Measurements from ENCODE around the gene CCS. TPM values are rescaled to one million over a fixed set of nuclear protein-coding genes. Genes with fewer than 3 reads are reported as not detected.
"Not testable (repeated sequence)": the region's sequence is repeated elsewhere in the genome, so short reads cannot be mapped to it uniquely, and the experiment has no call there.

Gene CCS
- total RNA-seq, 1 experiment from 2014 or later: 47.2 TPM

DNA sequence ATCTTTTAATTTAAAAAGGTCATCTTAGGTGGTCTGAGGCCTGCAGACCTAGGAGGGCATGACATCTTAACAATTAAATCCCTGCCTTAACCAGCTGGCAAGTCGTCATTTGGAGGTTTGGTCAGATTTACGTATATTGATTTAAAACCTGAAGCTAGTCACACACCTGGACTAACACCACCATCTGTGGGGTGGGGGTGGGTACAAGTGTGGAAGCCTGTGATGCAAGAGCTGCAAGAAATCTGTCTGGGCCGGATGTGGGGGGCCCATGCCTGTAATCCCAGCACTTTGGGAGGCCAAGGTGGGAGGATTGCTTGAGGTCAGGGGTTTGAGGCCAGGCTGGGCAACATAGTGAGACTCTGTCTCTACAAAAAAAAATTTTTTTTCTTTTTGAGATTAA lies 11.7 kb upstream of the CCS start:
- Histone ChIP-seq H3K4me1 (replicated peaks; ENCODE audit: insufficient read depth) (no peaks in the 10 kb centered on the region), H3K9me3 (ENCODE audit: insufficient read depth, low read depth) (peaks cover 16% of the 10 kb centered on the region; the same call in 1 of the 2 replicates), H3K79me2 (ENCODE audit: low read depth) (no peaks in the 10 kb centered on the region), H3K36me3 (ENCODE audit: low read depth) (no peaks in the 10 kb centered on the region), H3K27me3 (ENCODE audit: insufficient read depth, low read depth) (peaks cover 45% of the 10 kb centered on the region), H3K4me3 (no peak overlapping the region), H3K27ac (no peak overlapping the region), H3F3A (ENCODE audit: insufficient read depth, low read depth) (peaks cover 5% of the 10 kb centered on the region), H4K20me1 (ENCODE audit: insufficient read depth) (no peaks in the 10 kb centered on the region), H3K9me2 (ENCODE audit: insufficient read depth) (no peaks in the 10 kb centered on the region), H2AFZ (no peak overlapping the region), H3K4me2 (no peak overlapping the region)
- no peak for TF ChIP-seq EZH2 (IDR thresholded peaks at IDR 0.05; ENCODE audit: low read depth)
- TF ChIP-seq, protein P1, sequence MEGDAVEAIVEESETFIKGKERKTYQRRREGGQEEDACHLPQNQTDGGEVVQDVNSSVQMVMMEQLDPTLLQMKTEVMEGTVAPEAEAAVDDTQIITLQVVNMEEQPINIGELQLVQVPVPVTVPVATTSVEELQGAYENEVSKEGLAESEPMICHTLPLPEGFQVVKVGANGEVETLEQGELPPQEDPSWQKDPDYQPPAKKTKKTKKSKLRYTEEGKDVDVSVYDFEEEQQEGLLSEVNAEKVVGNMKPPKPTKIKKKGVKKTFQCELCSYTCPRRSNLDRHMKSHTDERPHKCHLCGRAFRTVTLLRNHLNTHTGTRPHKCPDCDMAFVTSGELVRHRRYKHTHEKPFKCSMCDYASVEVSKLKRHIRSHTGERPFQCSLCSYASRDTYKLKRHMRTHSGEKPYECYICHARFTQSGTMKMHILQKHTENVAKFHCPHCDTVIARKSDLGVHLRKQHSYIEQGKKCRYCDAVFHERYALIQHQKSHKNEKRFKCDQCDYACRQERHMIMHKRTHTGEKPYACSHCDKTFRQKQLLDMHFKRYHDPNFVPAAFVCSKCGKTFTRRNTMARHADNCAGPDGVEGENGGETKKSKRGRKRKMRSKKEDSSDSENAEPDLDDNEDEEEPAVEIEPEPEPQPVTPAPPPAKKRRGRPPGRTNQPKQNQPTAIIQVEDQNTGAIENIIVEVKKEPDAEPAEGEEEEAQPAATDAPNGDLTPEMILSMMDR (conservative IDR thresholded peaks at IDR 0.05): no peak
- ChIA-PET CTCF (no interaction called here), POLR2A (ENCODE audit: unreplicated experiment) (no interaction called here)
- intact Hi-C loops (cut with micrococcal nuclease; ENCODE audit: unreplicated experiment): no loop called here
- BruUV-seq (replicated peaks): no TSS peak
- DNase-seq: no peak

DNA sequence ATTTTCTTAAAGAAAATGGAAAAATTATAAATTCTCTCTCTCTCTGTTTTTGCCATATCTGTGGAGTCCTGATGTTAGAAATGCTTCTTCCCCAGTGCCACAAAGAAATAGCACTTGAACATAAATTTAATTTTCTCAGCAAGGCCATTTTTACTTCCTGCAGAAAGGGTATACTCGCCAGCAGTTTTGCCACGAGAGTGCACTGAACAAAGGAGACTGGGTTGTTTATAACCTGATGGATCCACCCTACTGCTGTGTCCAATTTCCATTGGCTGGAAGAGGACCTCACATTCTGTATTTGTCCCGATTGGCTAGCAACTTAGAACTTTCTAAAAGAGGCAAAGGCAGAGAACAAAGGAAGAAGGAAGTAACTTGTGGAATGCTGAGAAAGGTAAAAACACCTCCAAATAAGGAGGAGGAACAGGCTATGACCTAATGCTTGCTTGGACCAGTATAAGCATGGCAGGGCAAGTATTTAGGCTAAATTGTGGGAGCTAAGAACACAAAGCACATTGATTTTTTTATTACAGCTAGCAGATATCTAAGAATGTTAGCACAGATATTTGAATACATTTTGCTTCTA lies 10.3 kb upstream of the CCS start:
- H3K4me2 ChIP-seq; BruUV-seq (replicated peaks); H3K36me3 ChIP-seq (ENCODE audit: low read depth); H3K27ac ChIP-seq; H3K9me2 ChIP-seq (ENCODE audit: insufficient read depth); H4K20me1 ChIP-seq (ENCODE audit: insufficient read depth); H3K4me1 ChIP-seq (replicated peaks; ENCODE audit: insufficient read depth); H2AFZ ChIP-seq; intact Hi-C loops (cut with micrococcal nuclease; ENCODE audit: unreplicated experiment); CTCF ChIA-PET; DNase-seq; H3F3A ChIP-seq (ENCODE audit: insufficient read depth, low read depth); H3K79me2 ChIP-seq (ENCODE audit: low read depth); H3K4me3 ChIP-seq; POLR2A ChIA-PET (ENCODE audit: unreplicated experiment): not testable (repeated sequence)
- Histone ChIP-seq H3K9me3 (ENCODE audit: insufficient read depth, low read depth) (peaks cover 16% of the 10 kb centered on the region; the same call in 1 of the 2 replicates), H3K27me3 (ENCODE audit: insufficient read depth, low read depth) (peaks cover 34% of the 10 kb centered on the region)

DNA sequence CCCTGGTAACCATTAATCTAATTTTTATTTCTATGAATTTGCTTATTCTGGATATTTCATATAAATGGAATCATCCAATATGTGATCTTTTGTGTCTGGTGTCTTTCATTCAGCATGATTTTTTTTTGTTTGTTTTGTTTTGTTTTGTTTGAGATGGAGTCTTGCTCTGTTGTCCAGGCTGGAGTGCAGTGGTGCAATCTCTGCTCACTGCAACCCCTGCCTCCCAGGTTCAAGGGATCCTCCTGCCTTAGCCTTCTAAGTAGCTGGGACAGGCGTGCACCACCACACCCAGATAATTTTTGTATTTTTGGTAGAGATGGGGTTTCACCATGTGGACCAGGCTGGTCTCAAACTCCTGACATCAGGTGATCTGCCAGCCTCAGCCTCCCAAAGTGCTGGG lies 7.5 kb upstream of the CCS start:
- H3K9me2 ChIP-seq (ENCODE audit: insufficient read depth); CTCF ChIA-PET; H3F3A ChIP-seq (ENCODE audit: insufficient read depth, low read depth); H3K4me2 ChIP-seq; H3K79me2 ChIP-seq (ENCODE audit: low read depth); H3K36me3 ChIP-seq (ENCODE audit: low read depth); H3K4me1 ChIP-seq (replicated peaks; ENCODE audit: insufficient read depth); BruUV-seq (replicated peaks); H2AFZ ChIP-seq; H3K27ac ChIP-seq; DNase-seq; H3K4me3 ChIP-seq; H4K20me1 ChIP-seq (ENCODE audit: insufficient read depth); intact Hi-C loops (cut with micrococcal nuclease; ENCODE audit: unreplicated experiment): not testable (repeated sequence)
- POLR2A ChIA-PET (ENCODE audit: unreplicated experiment): interaction anchor here (0.6 kb wide), 1 partner anchor 213 kb away, joined by 3 read pairs; no protein-coding TSS in a partner anchor
- peaks cover 16% of the 10 kb centered on the region; the same call in 1 of the 2 replicates for H3K9me3 ChIP-seq (ENCODE audit: insufficient read depth, low read depth)
- peaks cover 15% of the 10 kb centered on the region; the same call in 1 of the 2 replicates for H3K27me3 ChIP-seq (ENCODE audit: insufficient read depth, low read depth)

GRCh38 chr11:66586136-66586535 lies 6.8 kb upstream of the CCS start:
- H2AFZ ChIP-seq: no peak overlapping the region
- POLR2A ChIA-PET (ENCODE audit: unreplicated experiment): interaction anchor here (0.6 kb wide), 2 partner anchors 101 to 214 kb away, joined by 3 to 6 read pairs; no protein-coding TSS in a partner anchor

GRCh38 chr11:66589315-66589714 lies 3.7 kb upstream of the CCS start:
- H3K36me3 ChIP-seq (ENCODE audit: low read depth); H2AFZ ChIP-seq; intact Hi-C loops (cut with micrococcal nuclease; ENCODE audit: unreplicated experiment); DNase-seq; POLR2A ChIA-PET (ENCODE audit: unreplicated experiment); H3K4me2 ChIP-seq; BruUV-seq (replicated peaks); H3K9me2 ChIP-seq (ENCODE audit: insufficient read depth); CTCF ChIA-PET; H4K20me1 ChIP-seq (ENCODE audit: insufficient read depth); H3K9me3 ChIP-seq (ENCODE audit: insufficient read depth, low read depth); H3K4me3 ChIP-seq; H3K27ac ChIP-seq: not testable (repeated sequence)
- H3K4me1 ChIP-seq (replicated peaks; ENCODE audit: insufficient read depth): peaks cover 15% of the 10 kb centered on the region
- peaks cover 12% of the 10 kb centered on the region for H3K79me2 ChIP-seq (ENCODE audit: low read depth)
- 0 out of 2 replicates have a peak, but pooled peaks cover 12% of the 10 kb centered on the region for H3K27me3 ChIP-seq (ENCODE audit: insufficient read depth, low read depth)
- peaks cover 12% of the 10 kb centered on the region for H3F3A ChIP-seq (ENCODE audit: insufficient read depth, low read depth)

More at GRCh38 chr11:66586136-66586535, 6.8 kb upstream of the CCS start:
- Histone ChIP-seq H3K36me3 (ENCODE audit: low read depth) (no peaks in the 10 kb centered on the region), H3K4me2 (no peak overlapping the region), H3K9me3 (ENCODE audit: insufficient read depth, low read depth) (peaks cover 16% of the 10 kb centered on the region; the same call in 1 of the 2 replicates), H4K20me1 (ENCODE audit: insufficient read depth) (no peaks in the 10 kb centered on the region), H3K79me2 (ENCODE audit: low read depth) (no peaks in the 10 kb centered on the region), H3K27me3 (ENCODE audit: insufficient read depth, low read depth) (0 out of 2 replicates have a peak, but pooled peaks cover 15% of the 10 kb centered on the region), H3K4me1 (replicated peaks; ENCODE audit: insufficient read depth) (no peaks in the 10 kb centered on the region), H3F3A (ENCODE audit: insufficient read depth, low read depth) (peaks cover 6% of the 10 kb centered on the region), H3K4me3 (no peak overlapping the region), H3K27ac (no peak overlapping the region), H3K9me2 (ENCODE audit: insufficient read depth) (no peaks in the 10 kb centered on the region)
- BruUV-seq (replicated peaks): no TSS peak
- CTCF ChIA-PET: no interaction called here
- intact Hi-C loops (cut with micrococcal nuclease; ENCODE audit: unreplicated experiment): no loop called here
- TF ChIP-seq, protein P1 (conservative IDR thresholded peaks at IDR 0.05): no peak
- no peak for TF ChIP-seq EZH2 (IDR thresholded peaks at IDR 0.05; ENCODE audit: low read depth)
- DNase-seq: no peak
